Epithelial cell of prostate (primary cell): Measurements from ENCODE around the gene ADARB2.
"Not testable (repeated sequence)": the region's sequence is repeated elsewhere in the genome, so short reads cannot be mapped to it uniquely, and the experiment has no call there.

Source experiments
- DNase-seq: peaks from one replicate; pipeline ENCODE4 v3.0.0-alpha.2; 2011; ENCODE audit warnings: low read depth, low spot score
- H3K27ac ChIP-seq: fragments of 450-650 bp; 2 replicates; pipeline ENCODE4 v1.5.1; 2017; ENCODE audit warnings: mild to moderate bottlenecking

ADARB2 gene

DNA sequence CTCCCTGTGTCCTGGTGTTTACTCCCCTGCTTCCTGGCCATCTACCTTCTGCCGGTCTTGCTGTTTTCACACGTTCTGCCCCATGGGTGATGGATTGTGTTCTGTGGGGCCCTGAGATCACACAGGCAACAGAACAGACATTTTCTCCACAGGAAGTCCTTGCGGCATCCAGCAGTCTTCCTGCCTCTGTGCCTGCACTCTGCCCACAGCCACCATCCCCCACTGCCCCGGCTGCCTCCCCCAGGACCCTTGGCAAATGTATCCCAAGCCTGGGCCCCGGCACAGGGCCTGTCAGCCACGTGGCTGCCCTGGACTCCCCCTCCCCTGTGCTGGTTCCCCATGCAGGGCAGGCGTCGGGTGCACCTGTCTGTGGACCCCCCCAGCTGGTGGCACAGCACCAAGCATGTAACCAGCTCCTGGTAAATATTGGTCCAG lies 497.0 kb downstream of the ADARB2 start:
- DNase-seq: no peak
- H3K27ac ChIP-seq: no peak overlapping the region

DNA sequence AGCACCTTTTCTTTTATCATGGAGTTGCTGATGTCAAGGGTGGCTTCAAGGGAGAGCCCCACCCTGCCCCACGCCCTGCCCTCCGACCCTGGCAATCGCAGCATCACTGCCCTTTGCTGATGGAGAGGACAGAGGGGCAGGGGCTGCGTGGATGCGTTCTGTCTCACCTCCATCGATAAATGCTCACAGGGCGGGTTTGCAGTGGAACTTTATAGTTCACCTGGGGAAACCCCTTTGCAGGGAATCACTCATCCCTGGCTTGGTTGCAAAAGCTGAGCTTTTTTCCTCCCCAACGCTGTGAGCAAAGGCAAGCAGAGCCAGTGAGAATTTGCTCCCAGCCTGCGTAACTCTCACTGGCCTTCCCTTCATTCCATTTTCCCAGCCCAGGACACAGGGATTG lies 504.3 kb downstream of the ADARB2 start:
- DNase-seq: no peak
- no peak overlapping the region for H3K27ac ChIP-seq

DNA sequence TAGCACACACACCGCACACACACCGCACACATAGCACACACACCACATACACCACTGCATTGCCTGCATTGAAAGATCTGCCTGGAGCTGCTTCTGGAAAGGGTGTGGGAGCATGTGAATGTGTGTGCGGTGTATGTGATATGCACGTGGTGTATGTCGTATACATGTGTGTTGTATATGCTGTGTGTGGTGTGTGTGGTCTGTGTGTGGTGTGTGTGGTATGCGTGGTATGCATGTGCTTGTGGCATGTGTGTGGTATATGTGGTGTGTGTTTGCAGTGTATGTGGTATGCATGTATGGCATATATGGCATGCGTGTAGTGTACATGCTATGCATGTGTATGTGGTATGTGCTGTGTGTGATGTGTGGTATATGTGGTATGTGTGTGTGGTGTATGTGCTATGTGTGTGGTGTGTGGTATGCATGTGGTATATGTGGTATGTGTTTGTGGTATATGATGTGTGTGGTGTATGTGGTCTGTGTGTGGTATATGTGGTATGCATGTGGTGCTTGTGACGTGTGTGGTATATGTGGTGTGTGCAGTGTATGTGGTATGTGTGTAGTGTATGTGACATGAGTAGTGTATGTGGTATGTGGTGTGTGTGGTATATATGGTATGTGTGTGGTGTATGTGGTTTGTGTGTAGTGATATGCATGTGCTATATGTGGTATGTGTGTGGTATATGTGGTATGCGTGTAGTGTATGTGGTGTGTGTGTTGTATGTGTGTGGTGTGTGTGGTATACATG lies 505.0 kb downstream of the ADARB2 start:
- no peak overlapping the region for H3K27ac ChIP-seq
- DNase-seq: no peak

DNA sequence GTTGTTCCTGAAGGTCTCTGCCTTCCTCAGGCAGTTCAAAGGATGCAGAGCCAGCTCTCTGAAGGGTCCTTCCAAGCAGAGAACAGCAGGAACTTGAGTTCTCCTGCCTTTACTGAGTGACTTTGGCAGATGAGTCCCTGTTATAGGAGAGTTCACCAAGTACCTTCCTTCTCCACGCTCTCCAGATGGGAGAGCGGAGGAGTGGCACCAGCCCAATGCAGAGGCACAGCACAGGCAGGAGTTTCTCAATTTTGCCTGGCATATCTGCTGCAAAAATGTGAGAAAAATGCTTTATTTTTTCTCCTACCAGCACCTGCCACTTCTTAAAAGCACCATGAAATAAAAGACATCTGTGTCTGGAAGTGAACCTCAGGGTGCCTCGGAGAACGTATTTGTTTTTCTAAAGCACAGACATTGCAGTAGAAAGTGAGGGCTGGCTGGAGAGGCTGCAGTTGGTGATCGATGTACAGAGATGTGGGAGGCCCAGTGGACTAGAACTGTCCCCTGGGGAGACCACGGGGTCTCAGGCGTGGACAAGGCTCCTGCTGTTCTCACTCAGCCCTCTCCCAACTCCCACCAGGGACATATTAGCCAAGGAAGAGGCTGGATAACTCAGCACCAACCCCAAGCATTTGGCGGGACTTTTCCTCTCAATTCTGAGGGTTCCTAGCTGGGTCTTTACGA lies 506.6 kb downstream of the ADARB2 start:
- no peak for DNase-seq
- H3K27ac ChIP-seq: no peak overlapping the region

DNA sequence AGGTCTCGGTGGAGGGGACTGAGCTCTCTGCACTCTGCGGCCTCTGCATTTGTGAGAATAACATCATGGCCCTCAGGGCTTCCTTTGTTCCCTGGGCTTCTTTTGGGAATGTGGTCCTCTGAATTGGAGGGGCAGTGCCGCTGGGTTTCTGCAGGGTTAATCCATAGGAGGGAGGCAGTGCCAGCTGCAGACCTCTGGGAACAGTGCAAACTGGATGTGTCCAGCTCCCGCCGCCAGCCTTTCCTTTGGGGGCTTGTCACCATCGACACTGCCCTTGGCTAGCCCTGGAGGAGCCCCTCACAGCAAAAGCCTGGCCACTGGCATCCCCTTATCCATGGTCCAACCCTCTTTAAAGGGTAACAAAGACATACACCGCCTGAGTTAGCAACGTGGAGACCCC lies 507.2 kb downstream of the ADARB2 start:
- no peak for DNase-seq
- H3K27ac ChIP-seq: no peak overlapping the region

DNA sequence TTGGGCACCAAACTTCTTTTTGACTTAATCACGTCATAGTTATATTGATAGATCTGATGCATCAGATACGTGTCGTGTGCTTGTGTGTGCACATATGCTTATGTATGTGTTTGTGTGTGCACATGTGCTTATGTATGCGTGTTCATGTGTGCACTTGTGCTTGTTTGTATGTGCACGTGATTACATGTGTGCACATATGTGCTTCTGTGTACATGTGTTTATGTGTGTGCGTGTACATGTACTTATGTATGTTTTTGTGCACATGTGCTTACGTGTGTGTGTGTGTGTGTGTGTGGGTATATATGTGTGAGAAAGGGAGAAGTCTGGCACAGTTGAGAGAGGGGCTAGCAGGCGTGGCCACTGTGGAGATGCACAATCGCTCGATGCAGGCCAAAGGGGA lies 507.8 kb downstream of the ADARB2 start:
- DNase-seq: no peak
- no peak overlapping the region for H3K27ac ChIP-seq

DNA sequence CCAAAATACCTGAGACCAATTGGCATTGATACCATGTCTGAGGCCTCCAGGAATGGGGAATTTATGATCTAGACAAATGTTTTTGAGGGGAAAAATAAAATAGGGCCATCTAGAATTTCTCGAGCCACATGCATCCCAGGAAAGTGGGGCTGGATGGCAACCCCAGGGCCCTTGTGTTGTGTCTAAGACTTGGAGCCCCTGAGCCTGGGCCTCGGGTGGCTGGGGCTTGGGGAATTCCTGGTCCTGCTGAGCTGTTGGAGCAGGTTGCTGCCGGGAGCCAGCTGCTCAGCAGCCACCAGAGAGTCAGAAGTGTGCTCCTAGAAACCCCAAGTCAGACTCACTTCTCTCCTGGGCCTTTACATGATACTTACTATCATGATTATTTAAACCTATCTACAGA lies 508.2 kb downstream of the ADARB2 start:
- DNase-seq: no peak
- no peak overlapping the region for H3K27ac ChIP-seq

DNA sequence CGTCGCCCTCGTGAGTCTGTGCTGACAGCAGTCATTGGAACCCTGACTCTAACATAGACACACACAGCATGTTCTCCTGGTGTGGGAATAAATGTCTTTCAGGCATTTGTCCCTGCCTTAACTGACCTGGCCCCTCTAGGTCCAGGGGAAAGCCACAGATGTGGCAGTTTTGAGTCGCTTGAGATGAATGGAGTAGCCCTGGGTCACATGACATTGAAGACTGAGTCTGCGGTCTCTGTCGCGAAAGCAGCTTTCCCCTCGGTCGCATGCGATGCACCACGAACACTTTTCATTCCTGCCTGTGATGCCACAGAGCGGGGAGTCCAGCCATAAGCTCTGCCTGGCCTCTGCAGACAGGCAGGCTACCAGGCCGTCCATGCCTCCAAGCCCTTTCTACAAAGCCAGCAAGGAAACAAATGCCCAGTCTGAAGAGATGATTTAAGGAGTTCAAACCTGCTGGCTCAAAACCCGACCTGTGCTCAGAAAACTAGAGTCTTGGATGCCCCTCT lies 508.8 kb downstream of the ADARB2 start:
- no peak overlapping the region for H3K27ac ChIP-seq
- no peak for DNase-seq

DNA sequence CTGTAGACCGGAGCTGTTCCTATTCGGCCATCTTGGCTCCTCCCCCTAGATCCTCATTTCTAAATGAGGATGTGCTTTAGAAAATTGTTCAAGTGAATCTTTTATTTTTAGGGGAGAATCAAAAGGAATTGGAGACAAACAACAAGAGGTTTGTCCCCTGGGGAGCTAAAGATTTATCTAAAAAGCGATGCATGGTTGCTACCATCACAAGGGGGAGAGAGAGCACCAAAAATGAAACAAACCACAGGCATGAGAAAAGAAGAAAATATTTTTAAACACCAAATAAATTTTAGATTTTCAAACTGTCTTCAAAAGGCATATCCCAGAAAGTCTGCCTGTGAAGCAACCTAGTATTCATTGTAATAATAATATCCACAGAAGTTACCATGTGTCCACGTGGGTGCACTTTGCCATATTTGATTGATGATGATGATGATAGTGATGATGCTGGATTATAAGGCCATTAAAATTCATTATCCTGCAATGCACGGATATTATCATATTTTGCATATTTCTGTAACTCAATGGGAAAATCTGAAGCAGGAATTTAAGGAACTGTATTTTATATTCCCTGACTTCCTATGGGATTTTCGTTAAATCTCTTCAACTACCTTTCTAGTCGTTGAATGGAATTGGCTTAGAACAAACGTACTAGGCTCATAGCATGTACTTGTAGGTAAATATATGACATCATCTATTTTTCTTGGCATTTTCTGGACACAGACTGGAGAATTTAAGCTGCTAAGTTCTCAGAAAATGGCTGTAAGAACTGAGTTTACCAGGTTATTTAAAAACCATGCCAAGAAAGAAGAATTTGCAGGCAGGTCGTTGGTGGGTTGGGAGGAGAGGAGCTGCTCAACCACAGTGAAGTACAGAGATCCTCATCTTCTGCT lies 509.6 kb downstream of the ADARB2 start:
- H3K27ac ChIP-seq: no peak overlapping the region
- DNase-seq: no peak

DNA sequence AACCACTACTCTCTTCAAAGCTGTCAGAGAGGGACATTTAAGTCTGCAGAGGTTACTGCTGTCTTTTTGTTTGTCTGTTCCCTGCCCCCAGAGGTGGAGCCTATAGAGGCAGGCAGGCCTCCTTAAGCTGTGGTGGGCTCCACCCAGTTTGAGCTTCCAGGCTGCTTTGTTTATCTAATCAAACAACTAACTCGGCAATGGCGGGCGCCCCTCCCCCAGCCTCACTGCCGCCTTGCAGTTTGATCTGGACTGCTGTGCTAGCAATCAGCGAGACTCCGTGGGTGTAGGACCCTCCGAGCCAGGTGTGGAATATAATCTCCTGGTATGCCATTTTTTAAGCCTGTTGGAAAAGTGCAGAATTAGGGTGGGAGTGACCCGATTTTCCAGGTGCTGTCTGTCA lies 510.4 kb downstream of the ADARB2 start:
- not testable (repeated sequence) for H3K27ac ChIP-seq, DNase-seq

DNA sequence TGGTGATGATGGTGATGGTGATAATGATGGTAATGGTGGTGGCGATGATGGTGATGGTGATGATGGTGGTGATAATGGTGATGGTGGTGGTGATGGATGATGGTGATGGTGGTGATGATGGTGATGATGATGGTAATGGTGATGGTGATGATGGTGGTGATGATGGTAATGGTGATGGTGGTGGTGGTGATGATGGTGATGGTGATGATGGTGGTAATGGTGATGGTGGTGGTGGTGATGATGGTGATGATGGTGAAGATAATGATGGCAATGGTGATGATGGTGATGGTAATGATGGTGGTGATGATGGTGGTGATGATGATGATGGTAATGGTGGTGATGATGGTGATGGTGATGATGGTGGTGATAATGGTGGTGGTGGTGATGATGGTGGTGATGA lies 517.5 kb downstream of the ADARB2 start:
- H3K27ac ChIP-seq, DNase-seq: not testable (repeated sequence)

DNA sequence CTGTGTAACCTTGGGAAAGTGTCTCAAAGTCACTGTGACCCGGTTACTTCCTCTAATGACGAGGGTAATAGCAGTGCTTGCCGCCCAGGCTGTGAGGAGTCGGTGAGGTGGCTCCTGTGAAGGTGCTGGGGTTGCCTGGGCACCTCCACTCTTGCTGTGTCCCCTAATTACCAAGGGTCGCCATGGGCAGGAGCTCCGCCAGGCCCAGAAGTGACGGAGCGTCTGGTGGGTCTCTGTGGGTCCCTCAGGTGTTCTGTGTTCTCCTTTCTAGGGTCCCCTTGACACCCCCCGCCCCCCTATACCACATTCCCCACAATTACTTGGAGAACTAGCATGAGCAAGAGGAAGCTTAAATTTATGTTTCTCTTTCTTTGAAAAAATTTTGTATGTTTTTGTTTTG lies 519.7 kb downstream of the ADARB2 start:
- no peak overlapping the region for H3K27ac ChIP-seq
- DNase-seq: no peak

DNA sequence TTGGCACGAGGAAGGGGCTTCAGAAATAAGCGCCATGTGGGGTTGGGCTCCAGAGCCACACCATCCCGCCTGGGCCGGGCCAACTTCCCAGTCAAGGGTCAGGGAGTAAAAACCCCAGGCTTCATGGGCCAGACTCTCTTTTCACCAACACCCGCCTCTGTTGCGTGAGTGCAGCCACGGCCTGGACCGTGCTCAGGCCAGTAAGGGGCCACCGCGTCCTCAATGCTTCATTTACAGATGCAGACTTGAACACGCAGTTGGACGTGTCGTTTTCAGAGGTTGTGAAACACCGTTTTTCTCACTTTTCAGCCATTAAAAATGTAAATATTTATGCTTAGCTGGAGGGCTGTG lies 520.1 kb downstream of the ADARB2 start:
- H3K27ac ChIP-seq: no peak overlapping the region
- no peak for DNase-seq

DNA sequence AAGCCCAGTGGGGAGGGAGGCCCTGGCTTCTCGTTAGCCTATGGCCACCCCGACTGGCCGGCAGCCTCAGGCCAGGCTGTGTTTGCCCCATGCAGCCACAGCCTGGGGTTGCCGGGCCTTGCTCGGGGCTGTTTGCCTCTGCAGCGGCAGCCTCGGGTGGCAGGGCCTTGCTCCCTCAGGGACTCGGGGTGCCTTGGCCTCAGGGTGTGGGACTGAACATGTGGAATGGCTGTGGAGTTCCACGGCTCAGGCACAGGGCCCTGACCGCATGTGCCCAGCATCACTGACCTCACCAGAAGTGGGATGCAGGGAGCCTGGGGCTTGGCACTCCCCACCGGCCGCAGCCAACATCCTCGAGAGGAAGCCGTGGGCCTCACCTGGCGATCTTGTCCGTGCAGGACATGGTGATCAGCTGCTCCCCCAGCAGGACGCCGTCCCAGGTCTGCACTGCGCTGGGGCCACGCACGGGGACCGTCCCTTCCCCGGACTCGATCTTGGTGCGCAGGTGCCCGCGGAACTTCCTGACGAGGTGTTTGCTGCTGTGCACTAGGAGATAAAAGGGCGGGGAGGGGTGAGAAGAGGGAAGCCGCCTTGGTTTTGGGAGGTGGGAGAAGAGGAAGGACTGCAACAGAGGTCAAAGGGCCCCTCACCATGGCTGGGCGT lies 520.6 kb downstream of the ADARB2 start:
- no peak for DNase-seq
- no peak overlapping the region for H3K27ac ChIP-seq

DNA sequence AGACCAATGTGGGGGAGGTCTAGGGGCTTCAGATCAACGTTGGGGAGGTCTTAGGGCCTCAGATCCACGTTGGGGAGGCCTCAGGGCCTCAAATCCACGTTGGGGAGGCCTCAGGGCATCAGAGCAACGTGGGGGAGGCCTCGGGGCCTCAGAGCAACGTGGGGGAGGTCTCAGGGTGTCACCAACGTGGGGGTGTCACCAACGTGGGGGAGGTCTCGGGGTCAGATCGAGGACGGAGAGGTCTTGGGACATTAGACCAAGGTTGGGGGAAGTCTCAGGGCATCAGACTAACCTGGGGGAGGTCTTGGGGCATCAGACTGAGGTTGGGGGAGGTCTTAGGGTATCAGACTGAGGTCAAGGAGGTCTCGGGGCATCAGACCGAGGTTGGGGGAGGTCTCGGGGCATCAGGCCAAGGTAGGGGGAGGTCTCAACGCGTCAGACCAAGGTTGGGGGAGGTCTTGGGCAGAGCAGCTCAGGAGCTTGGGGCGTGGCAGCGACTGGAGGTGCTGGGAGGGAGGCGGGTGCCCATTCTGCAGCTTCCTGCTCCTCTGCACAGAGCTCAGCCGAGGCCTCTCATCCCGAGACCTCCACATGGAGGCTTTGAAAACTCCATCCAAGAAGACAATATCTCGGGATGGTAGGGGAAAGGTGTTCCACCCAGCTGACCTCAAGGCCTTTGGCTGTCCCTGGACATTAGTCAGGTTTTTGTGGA lies 521.3 kb downstream of the ADARB2 start:
- no peak for DNase-seq
- H3K27ac ChIP-seq: no peak overlapping the region

DNA sequence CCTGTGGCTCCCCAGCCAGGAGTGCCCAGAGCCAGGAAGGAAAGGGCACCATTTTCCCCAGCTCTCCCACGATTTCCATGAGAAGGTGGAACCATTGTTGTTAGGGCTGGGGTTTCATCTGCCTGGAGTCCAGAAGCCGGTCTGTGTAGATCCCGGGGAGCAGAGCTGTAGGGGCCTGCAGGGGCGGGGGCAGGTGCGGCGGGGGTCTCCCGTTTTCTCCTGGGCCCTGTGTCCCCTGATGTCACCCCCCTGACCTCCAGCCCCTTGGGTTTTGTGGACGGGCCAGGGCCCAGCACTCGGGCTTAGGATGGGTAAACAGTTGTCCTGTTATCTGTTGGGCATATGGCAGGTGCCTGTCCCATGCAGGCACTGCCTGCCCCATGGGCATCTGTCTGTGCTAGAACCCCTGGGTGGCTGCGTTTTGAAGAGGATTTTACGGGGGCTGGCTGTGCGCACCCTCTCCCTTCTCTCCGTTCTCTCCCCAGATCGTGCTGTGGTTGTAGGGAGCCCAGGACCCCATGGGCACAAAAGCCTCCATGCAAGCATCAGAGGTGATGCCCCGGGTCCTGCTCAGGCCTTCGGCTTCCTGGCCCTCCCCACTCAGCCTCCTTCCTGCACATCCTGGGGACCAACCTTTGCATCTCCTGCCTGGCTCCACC lies 522.3 kb downstream of the ADARB2 start:
- no peak for DNase-seq
- no peak overlapping the region for H3K27ac ChIP-seq

DNA sequence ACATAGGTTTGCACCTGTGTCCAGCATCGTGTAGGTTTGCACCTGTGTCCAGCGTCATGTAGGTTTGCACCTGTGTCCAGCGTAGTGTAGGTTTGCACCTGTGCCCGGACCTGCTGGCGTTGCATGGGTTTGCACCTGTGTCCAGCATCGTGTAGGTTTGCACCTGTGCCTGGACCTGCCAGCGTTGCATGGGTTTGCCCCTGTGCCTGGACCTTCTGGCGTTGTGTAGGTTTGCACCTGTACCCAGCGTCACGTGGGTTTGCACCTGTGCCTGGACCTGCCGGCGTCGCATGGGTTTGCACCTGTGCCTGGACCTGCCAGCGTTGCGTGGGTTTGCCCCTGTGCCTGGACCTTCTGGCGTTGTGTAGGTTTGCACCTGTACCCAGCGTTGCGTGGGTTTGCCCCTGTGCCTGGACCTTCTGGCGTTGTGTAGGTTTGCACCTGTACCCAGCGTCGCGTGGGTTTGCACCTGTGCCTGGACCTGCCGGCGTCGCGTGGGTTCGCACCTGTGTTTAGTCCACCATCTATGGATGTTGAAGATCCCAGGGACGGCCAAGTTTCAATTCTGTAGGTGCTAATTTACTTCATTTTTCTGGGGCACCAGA lies 523.2 kb downstream of the ADARB2 start:
- DNase-seq: no peak
- no peak overlapping the region for H3K27ac ChIP-seq

DNA sequence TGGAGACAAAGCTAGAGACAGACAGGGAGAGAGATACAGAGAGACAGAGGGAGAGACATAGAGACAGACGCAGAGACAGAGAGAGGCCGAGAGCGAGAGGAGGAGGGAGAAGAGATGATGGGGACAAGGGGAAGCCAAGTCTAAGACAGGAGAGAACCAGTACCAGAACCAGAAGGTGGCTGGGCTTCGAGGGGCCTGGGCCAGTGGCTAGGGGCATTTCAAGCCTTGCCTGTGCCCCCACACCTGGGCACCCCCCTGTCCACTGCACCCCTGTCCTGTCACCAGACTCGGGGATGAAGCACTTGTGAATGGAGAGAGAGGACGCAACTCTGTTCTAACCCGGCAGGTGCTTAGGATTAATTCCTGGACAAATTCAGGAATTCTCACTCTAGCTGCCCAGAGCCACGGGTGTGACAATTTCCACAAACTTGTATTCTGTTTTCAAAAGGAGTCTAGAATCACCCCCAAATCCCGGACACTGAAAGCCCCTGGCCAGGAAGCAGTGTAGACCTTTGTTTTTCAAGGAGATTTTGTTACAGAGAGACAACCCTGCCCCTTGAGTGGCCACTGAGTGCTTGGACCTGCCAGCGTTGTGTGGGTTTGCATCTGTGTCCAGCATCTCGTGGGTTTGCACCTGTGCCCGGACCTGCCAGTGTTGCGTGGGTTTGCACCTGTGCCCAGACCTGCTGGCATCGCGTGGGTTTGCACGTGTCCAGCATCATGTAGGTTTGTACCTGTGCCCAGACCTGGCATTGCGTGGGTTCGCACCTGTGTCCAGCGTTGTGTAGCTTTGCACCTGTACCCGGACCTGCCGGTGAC lies 523.9 kb downstream of the ADARB2 start:
- H3K27ac ChIP-seq: no peak overlapping the region
- no peak for DNase-seq
